GM23248 (cell line): Measurements from ENCODE around the gene CERT1. TPM values are rescaled to one million over a fixed set of nuclear protein-coding genes. Genes with fewer than 3 reads are reported as not detected.

Source experiments
- DNase-seq: peaks from one replicate; pipeline ENCODE4 v3.0.0-alpha.2; 2015
- H2AFZ ChIP-seq: fragments of 200-600 bp; sonication (generic); 2 replicates; pipeline ENCODE4 v1.6.1; 2016; ENCODE audit warnings: antibody characterized with exemption
- H3F3A ChIP-seq: fragments of 200-600 bp; sonication (generic); 2 replicates; pipeline ENCODE4 v1.6.1; 2016; ENCODE audit warnings: mild to moderate bottlenecking, antibody characterized with exemption, mixed run types; ENCODE audit not compliant: insufficient read depth
- H3K27ac ChIP-seq: fragments of 200-600 bp; sonication (generic); 2 replicates; pipeline ENCODE4 v1.5.1; 2016; ENCODE audit warnings: mild to moderate bottlenecking
- H3K27me3 ChIP-seq: fragments of 200-600 bp; sonication (generic); replicated peaks from 2 replicates; pipeline ENCODE4 v1.6.1; 2016; ENCODE audit warnings: mild to moderate bottlenecking; ENCODE audit not compliant: insufficient read depth
- H3K36me3 ChIP-seq: fragments of 200-600 bp; sonication (generic); 2 replicates; pipeline ENCODE4 v1.6.1; 2016; ENCODE audit warnings: low read depth, mild to moderate bottlenecking
- H3K4me1 ChIP-seq: fragments of 200-600 bp; sonication (generic); 2 replicates; pipeline ENCODE4 v1.6.1; 2016; ENCODE audit warnings: mild to moderate bottlenecking; ENCODE audit not compliant: insufficient read depth
- H3K4me2 ChIP-seq: fragments of 200-600 bp; sonication (generic); one replicate; pipeline ENCODE4 v1.6.1; 2016; ENCODE audit warnings: mild to moderate bottlenecking; ENCODE audit not compliant: unreplicated experiment
- H3K4me3 ChIP-seq: fragments of 200-600 bp; sonication (generic); 2 replicates; pipeline ENCODE4 v1.5.1; 2016; ENCODE audit warnings: mild to moderate bottlenecking
- H3K79me2 ChIP-seq: fragments of 200-600 bp; sonication (generic); 2 replicates; pipeline ENCODE4 v1.6.1; 2016; ENCODE audit warnings: mild to moderate bottlenecking; ENCODE audit not compliant: insufficient read depth
- H3K9ac ChIP-seq: fragments of 200-600 bp; sonication (generic); 2 replicates; pipeline ENCODE4 v1.6.1; 2016; ENCODE audit warnings: mild to moderate bottlenecking
- H3K9me2 ChIP-seq: fragments of 200-600 bp; sonication (generic); 2 replicates; pipeline ENCODE4 v1.6.1; 2016; ENCODE audit warnings: mixed run types, mild to moderate bottlenecking, moderate library complexity; ENCODE audit not compliant: insufficient read depth
- H3K9me3 ChIP-seq: fragments of 200-600 bp; sonication (generic); one replicate; pipeline ENCODE4 v1.6.1; 2017; ENCODE audit warnings: low read depth
- H4K20me1 ChIP-seq: fragments of 200-600 bp; sonication (generic); 2 replicates; pipeline ENCODE4 v1.6.0; 2016; ENCODE audit not compliant: insufficient read depth
- EZH2 ChIP-seq: fragments of 200-600 bp; sonication (generic); IDR thresholded peaks from 2 replicates; pipeline ENCODE4 v1.6.1; 2018; ENCODE audit warnings: antibody characterized with exemption, mild to moderate bottlenecking; ENCODE audit not compliant: insufficient read depth, poor library complexity, severe bottlenecking
- EZH2phosphoT487 ChIP-seq: fragments of 200-600 bp; sonication (generic); IDR thresholded peaks from 2 replicates; pipeline ENCODE4 v1.6.1; 2018; ENCODE audit warnings: antibody characterized with exemption, moderate library complexity, mild to moderate bottlenecking, low read depth; ENCODE audit not compliant: insufficient read depth
- WGBS, 2 experiments: methylation state at CpG; one replicate each; pipeline ENCODE4 v1.1.6; 2015 to 2017; ENCODE audit warnings: low lambda C conversion rate in 2 of 2, low coverage in 1 of 2; ENCODE audit errors: missing lambda C conversion rate in 2 of 2; 5-methylcytosine and 5-hydroxymethylcytosine counted together
- in situ Hi-C: fragments of 300-500 bp; cut with MboI; formaldehyde crosslinking; loops from 2 replicates; pipeline ENCODE4 v1.15.0; 2020
- polyA plus RNA-seq: library from polyadenylated mRNA; unstranded; fragments of >200 nt; fragmentation: Nextera tagmentation; extraction: Ambion mirVana; gene quantifications from 2 replicates; pipeline ENCODE4 v1.2.1, GENCODE V29; 2016
- total RNA-seq: library from RNA; depleted of rRNA; stranded (reverse); fragments of >200 nt; shearing (Covaris generic); gene quantifications from 2 replicates; pipeline ENCODE4 v1.2.3, GENCODE V29; 2014

CERT1 gene
- total and polyA plus RNA-seq, 2 experiments from 2014 or later = 15.2 to 17.3 TPM

DNA sequence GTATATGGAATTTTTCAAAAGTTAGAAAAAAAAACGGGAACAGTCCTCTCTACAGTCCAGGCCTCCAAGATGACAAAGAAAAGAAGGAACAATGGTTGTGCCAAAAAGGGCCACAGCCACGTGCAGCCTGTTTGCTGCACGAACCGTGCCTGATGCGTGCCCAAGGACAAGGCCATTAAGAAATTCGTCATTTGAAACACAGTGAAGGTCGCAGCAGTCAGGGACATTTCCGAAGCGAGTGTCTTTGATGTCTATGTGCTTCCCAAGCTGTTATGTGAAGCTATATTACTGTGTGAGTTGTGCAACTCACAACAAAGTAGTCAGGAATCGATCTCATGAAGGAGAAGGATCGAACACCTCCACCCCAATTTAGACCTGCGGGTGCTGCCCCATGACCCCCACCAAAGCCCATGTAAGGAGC, 137.0 kb downstream of the CERT1 start:
- Histone ChIP-seq H3K27me3 (no peaks in the 10 kb centered on the region), H3K79me2 (no peaks in the 10 kb centered on the region), H4K20me1 (no peaks in the 10 kb centered on the region), H3K4me1 (no peaks in the 10 kb centered on the region), H3K9ac (no peak overlapping the region), H3K9me2 (no peaks in the 10 kb centered on the region), H3K36me3 (peaks cover 27% of the 10 kb centered on the region), H2AFZ (no peak overlapping the region), H3K4me3 (no peak overlapping the region), H3F3A (no peaks in the 10 kb centered on the region), H3K27ac (no peak overlapping the region), H3K4me2 (no peak overlapping the region), H3K9me3 (no peaks in the 10 kb centered on the region)
- DNase-seq = no peak
- in situ Hi-C loops = no loop called here
- TF ChIP-seq EZH2 (no peak), EZH2phosphoT487 (no peak)
- 87 to 90% methylated on average over 12 of the region's 12 CpGs for WGBS, 2 experiments

DNA sequence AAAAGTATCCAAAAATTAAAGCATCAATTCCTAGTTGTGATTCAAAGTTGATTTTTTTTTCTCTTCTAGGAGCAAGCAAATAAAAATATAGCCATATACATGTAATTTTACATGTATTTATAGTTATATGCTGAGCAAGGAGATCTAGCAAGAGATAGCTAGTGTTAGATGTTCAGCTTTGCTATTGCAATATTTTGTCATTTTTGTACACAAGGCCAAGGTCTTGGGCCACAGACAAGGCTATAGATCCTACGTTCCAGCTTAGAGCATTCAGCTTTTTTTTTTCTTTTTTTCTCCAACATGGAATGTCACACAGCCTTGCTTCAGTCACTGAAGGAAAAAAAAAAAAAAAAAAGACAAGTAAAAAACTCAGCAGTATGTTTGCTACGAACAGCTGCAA, 137.6 kb downstream of the CERT1 start:
- no peak for TF ChIP-seq EZH2
- no peak for TF ChIP-seq EZH2phosphoT487
- no peaks in the 10 kb centered on the region for H3K79me2 ChIP-seq
- no peak overlapping the region for H3K4me2 ChIP-seq
- no peak overlapping the region for H3K4me3 ChIP-seq
- H2AFZ ChIP-seq = no peak overlapping the region
- DNase-seq = no peak
- no peaks in the 10 kb centered on the region for H3F3A ChIP-seq
- no peaks in the 10 kb centered on the region for H3K9me2 ChIP-seq
- H3K36me3 ChIP-seq = peaks cover 22% of the 10 kb centered on the region; the same call in 1 of the 2 replicates
- no peak overlapping the region for H3K27ac ChIP-seq
- no peak overlapping the region for H3K9ac ChIP-seq
- no peaks in the 10 kb centered on the region for H3K9me3 ChIP-seq
- H3K27me3 ChIP-seq = no peaks in the 10 kb centered on the region
- H3K4me1 ChIP-seq = no peaks in the 10 kb centered on the region
- WGBS, 2 experiments = 55 to 62% methylated on average over 2 of the region's 2 CpGs
- no peaks in the 10 kb centered on the region for H4K20me1 ChIP-seq
- in situ Hi-C loops = no loop called here

DNA sequence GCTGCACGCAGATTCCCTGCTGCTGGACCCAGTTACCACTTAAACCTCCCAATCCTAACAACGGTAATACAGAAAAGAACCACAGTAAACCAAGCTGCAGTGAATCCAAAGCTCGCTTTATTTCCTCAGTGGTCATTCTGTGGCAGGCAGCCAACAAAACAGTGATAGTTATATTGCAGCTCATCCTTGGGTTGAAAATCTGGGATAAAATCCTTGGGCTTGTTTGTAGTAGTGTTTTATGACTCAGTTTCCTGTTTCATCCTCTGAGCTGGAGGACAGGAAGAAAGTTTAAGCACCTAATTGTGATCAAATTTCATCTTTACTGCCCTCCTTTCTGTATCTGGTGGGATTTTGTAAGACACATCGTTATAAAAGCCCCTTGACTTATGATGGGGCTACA, 143.0 kb downstream of the CERT1 start:
- H3K4me3 ChIP-seq = no peak overlapping the region
- H3K4me2 ChIP-seq = no peak overlapping the region
- H3K27me3 ChIP-seq = no peaks in the 10 kb centered on the region
- H3K9me3 ChIP-seq = no peaks in the 10 kb centered on the region
- no peak overlapping the region for H3K9ac ChIP-seq
- WGBS, 2 experiments = 81 to 84% methylated on average over 4 of the region's 4 CpGs
- DNase-seq = peak; percentile 24
- no peaks in the 10 kb centered on the region for H3K9me2 ChIP-seq
- TF ChIP-seq EZH2 (no peak), EZH2phosphoT487 (no peak)
- 0 out of 2 replicates have a peak, but pooled peaks cover 4% of the 10 kb centered on the region for H3K36me3 ChIP-seq
- in situ Hi-C loops = no loop called here
- no peak overlapping the region for H2AFZ ChIP-seq
- no peaks in the 10 kb centered on the region for H3K79me2 ChIP-seq
- no peaks in the 10 kb centered on the region for H3K4me1 ChIP-seq
- no peaks in the 10 kb centered on the region for H4K20me1 ChIP-seq
- 0 out of 2 replicates have a peak, but pooled peaks cover 5% of the 10 kb centered on the region for H3F3A ChIP-seq
- no peak overlapping the region for H3K27ac ChIP-seq

DNA sequence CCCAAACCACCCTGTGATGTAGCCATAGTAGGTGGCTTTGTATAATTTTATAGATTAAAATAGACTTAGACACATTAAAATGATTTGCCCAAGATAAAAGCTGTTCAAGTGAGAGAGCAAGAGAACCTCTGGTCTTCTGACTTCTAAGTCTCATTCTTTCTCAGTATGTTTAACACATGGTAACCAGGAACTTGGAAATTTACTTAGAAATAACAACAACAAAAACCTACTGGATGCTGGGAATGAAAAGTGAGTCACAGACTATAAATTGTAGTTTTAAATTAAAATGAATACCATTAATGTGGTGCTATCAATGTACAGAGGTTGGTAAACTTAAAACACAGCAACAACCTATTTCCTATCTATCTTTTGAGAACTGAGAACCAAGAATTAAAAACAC, 144.0 kb downstream of the CERT1 start:
- Histone ChIP-seq H3K27me3 (no peaks in the 10 kb centered on the region), H3K9me3 (no peaks in the 10 kb centered on the region), H3K27ac (no peak overlapping the region), H3K79me2 (no peaks in the 10 kb centered on the region), H3K9me2 (no peaks in the 10 kb centered on the region), H4K20me1 (no peaks in the 10 kb centered on the region), H3K4me2 (no peak overlapping the region), H3K9ac (no peak overlapping the region), H2AFZ (no peak overlapping the region), H3F3A (0 out of 2 replicates have a peak, but pooled peaks cover 5% of the 10 kb centered on the region), H3K4me1 (no peaks in the 10 kb centered on the region), H3K36me3 (no peaks in the 10 kb centered on the region), H3K4me3 (no peak overlapping the region)
- TF ChIP-seq EZH2 (no peak), EZH2phosphoT487 (no peak)
- DNase-seq = peak; percentile 38
- in situ Hi-C loops = no loop called here

DNA sequence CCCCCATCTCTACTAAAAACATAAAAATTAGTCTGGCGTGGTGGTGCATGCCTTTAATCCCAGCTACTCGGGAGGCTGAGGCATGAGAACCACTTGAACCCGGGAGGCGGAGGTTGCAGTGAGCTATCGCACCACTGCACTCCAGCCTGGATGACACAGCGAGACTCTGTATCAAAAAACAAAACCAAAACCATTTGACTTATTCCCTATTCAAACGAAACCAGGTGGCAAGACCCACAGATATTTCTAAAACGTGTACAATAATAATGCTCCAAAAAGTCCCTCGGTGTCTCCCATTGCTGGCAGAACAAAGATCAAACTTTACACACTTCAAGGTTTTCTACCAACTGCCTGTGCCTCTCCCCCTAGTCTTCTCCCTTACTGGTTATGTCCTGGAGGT, 144.6 kb downstream of the CERT1 start:
- no peaks in the 10 kb centered on the region for H3K9me3 ChIP-seq
- H3F3A ChIP-seq = 0 out of 2 replicates have a peak, but pooled peaks cover 7% of the 10 kb centered on the region
- 76 to 82% methylated on average over 9 of the region's 9 CpGs for WGBS, 2 experiments
- no peak overlapping the region for H2AFZ ChIP-seq
- H3K9me2 ChIP-seq = no peaks in the 10 kb centered on the region
- H3K79me2 ChIP-seq = no peaks in the 10 kb centered on the region
- no peak overlapping the region for H3K4me2 ChIP-seq
- H3K36me3 ChIP-seq = no peaks in the 10 kb centered on the region
- DNase-seq = no peak
- H3K27ac ChIP-seq = no peak overlapping the region
- no peaks in the 10 kb centered on the region for H3K27me3 ChIP-seq
- H4K20me1 ChIP-seq = no peaks in the 10 kb centered on the region
- TF ChIP-seq EZH2phosphoT487 (no peak), EZH2 (no peak)
- H3K4me1 ChIP-seq = no peaks in the 10 kb centered on the region
- in situ Hi-C loops = no loop called here
- H3K4me3 ChIP-seq = no peak overlapping the region
- H3K9ac ChIP-seq = no peak overlapping the region
